H1 (cell line): ENCODE data around the gene PGAM5. TPM values are rescaled to one million over a fixed set of nuclear protein-coding genes. Genes with fewer than 3 reads are reported as not detected.

Experiments
- ATF3 ChIP-seq: IDR thresholded peaks from 2 replicates; pipeline ENCODE4 v1.6.1; 2011; ENCODE audit warnings: low read depth, mild to moderate bottlenecking, low read length; ENCODE audit not compliant: insufficient read depth
- BACH1 ChIP-seq: IDR thresholded peaks from 2 replicates; pipeline ENCODE4 v1.6.1; 2012; ENCODE audit warnings: low read length, improper control_type of control experiment
- BCL11A ChIP-seq, 2 experiments: IDR thresholded peaks; one replicate each; pipeline ENCODE4 v1.6.1; 2011; ENCODE audit warnings: low read depth in 2 of 2, low read length in 2 of 2, mild to moderate bottlenecking in 2 of 2
- CBX8 ChIP-seq: fragments of 300-800, 300-1000 bp; sonication (generic); IDR thresholded peaks from 2 replicates; pipeline ENCODE4 v1.7.1; 2016; ENCODE audit warnings: low read depth, low read length, borderline replicate concordance
- MAFK ChIP-seq: IDR thresholded peaks from 2 replicates; pipeline ENCODE4 v1.6.1; 2012; ENCODE audit warnings: low read depth, mild to moderate bottlenecking, improper control_type of control experiment, low read length
- SIN3A ChIP-seq, 2 experiments: IDR thresholded peaks in 1 of 2; conservative IDR thresholded peaks in 1 of 2; 2 replicates each; pipeline ENCODE4 v1.6.1; 2011 to 2012; ENCODE audit warnings: low read length in 2 of 2, improper control_type of control experiment in 1 of 2, low read depth in 1 of 2, mild to moderate bottlenecking in 1 of 2
- SIRT6 ChIP-seq: IDR thresholded peaks from one replicate; pipeline ENCODE4 v1.7.1; 2012; ENCODE audit warnings: low read length, inconsistent platforms
- SP1 ChIP-seq: IDR thresholded peaks from 2 replicates; pipeline ENCODE4 v1.6.1; 2011; ENCODE audit warnings: low read depth, low read length
- SP4 ChIP-seq: IDR thresholded peaks from 2 replicates; pipeline ENCODE4 v1.6.1; 2012; ENCODE audit warnings: low read length, inconsistent platforms
- polyA plus RNA-seq, 7 experiments: library from polyadenylated mRNA; depleted of rRNA in 3 of 7; stranded (reverse) in 5 of 7; unstranded in 2 of 7; fragments of >200 nt in 5 of 7; fragments of 200-250 nt in 2 of 7; gene quantifications; 1 replicate in 5 of 7; 2 replicates in 1 of 7; 4 replicates in 1 of 7; pipeline versions ENCODE4 v1.2.1 to v1.2.3, GENCODE V29; 2011 to 2013; ENCODE audit warnings: missing spikeins in 2 of 7, mixed read lengths in 2 of 7
- total RNA-seq: library from RNA; stranded (reverse); fragmentation: NEBNext Ultra II Directional; extraction: Animal tissue kit (Norgen Biotek cat#: 25700); gene quantifications from 2 replicates; pipeline ENCODE4 v1.2.1, GENCODE V29; 2021

PGAM5 gene
- total and polyA plus RNA-seq, 2 of the 8 experiments (the other 6 are each of a cell fraction or from before 2014, with no cell fraction given) = 66.4 to 84.0 TPM

- TF ChIP-seq SIN3A (conservative IDR thresholded peaks at IDR 0.05 in 1 of 2, IDR thresholded peaks at IDR 0.05 in 1 of 2; ENCODE audit: low read depth in 1 of 2, low read length in 2 of 2) = no peak
- TF ChIP-seq BACH1 = no peak
- TF ChIP-seq ATF3 = no peak
- TF ChIP-seq CBX8 = no peak
- TF ChIP-seq BCL11A (IDR thresholded peaks at IDR 0.05; ENCODE audit: low read depth in 2 of 2, low read length in 2 of 2) = no peak
- no peak for TF ChIP-seq MAFK
- TF ChIP-seq SP1 = no peak
- no peak for TF ChIP-seq SIRT6
- TF ChIP-seq SP4 = no peak
These were observed 2.5 kb downstream of the PGAM5 start (continued) for GRCh38 chr12:132713123-132713522.
